ENCODE results near the gene PAIP2. TPM values are rescaled to one million over a fixed set of nuclear protein-coding genes. Genes with fewer than 3 reads are reported as not detected.
A peak's percentile ranks its signal among the peaks of the same experiment; 100 is the strongest.

Gene PAIP2
- total and polyA plus RNA-seq, 2 experiments from 2014 or later = 93.1 to 220 TPM

GRCh38 chr5:139389701-139390638, 48.3 kb downstream of the PAIP2 start, which contains the start of gene MZB1:
TSS of gene MZB1 (minus strand) at chr5:139389913. CDS start at chr5:139389856, 57 bp downstream.
- H3K27me3 ChIP-seq = peaks cover 11% of the 10 kb centered on the region
- TF ChIP-seq CTCF (IDR thresholded peaks at IDR 0.05; ENCODE audit: low read depth, low read length) = no peak
- no peaks in the 10 kb centered on the region for H3K9me3 ChIP-seq (ENCODE audit: low read depth)
- no peak for DNase-seq (ENCODE audit: low read depth in 1 of 2, low spot score in 1 of 2)
- no peak within 1 kb of the TSS for H3K27ac ChIP-seq
- peaks cover 12% of the 10 kb centered on the region for H3K4me1 ChIP-seq (ENCODE audit: low read depth)
- no peaks in the 10 kb centered on the region for H3K36me3 ChIP-seq
- no peak within 1 kb of the TSS for H3K4me3 ChIP-seq

- peaks cover 11% of the 10 kb centered on the region for H3K27me3 ChIP-seq
- H3K9me3 ChIP-seq (ENCODE audit: low read depth) = no peaks in the 10 kb centered on the region
- peaks cover 12% of the 10 kb centered on the region for H3K4me1 ChIP-seq (ENCODE audit: low read depth)
- H3K4me3 ChIP-seq = no peak overlapping the region
- no peak for TF ChIP-seq CTCF (IDR thresholded peaks at IDR 0.05; ENCODE audit: low read depth, low read length)
- no peaks in the 10 kb centered on the region for H3K36me3 ChIP-seq
- H3K27ac ChIP-seq = no peak overlapping the region
- DNase-seq (ENCODE audit: low read depth in 1 of 2, low spot score in 1 of 2) = no peak
These were observed 49.2 kb downstream of the PAIP2 start for GRCh38 chr5:139390639-139391569.

GRCh38 chr5:139391570-139392323, 50.1 kb downstream of the PAIP2 start:
- Histone ChIP-seq H3K36me3 (no peaks in the 10 kb centered on the region), H3K27me3 (peaks cover 11% of the 10 kb centered on the region), H3K9me3 (ENCODE audit: low read depth) (no peaks in the 10 kb centered on the region), H3K27ac (no peak overlapping the region), H3K4me1 (ENCODE audit: low read depth) (peaks cover 12% of the 10 kb centered on the region), H3K4me3 (no peak overlapping the region)
- TF ChIP-seq CTCF (IDR thresholded peaks at IDR 0.05; ENCODE audit: low read depth, low read length) = no peak
- no peak for DNase-seq (ENCODE audit: low read depth in 1 of 2, low spot score in 1 of 2)

- Histone ChIP-seq H3K9me3 (ENCODE audit: low read depth) (no peaks in the 10 kb centered on the region), H3K36me3 (no peaks in the 10 kb centered on the region), H3K27me3 (peaks cover 11% of the 10 kb centered on the region), H3K4me3 (peak overlapping the region; percentile 32), H3K27ac (no peak overlapping the region), H3K4me1 (ENCODE audit: low read depth) (peaks cover 12% of the 10 kb centered on the region)
- no peak for TF ChIP-seq CTCF (IDR thresholded peaks at IDR 0.05; ENCODE audit: low read depth, low read length)
- DNase-seq (ENCODE audit: low read depth in 1 of 2, low spot score in 1 of 2) = no peak
These were observed 50.6 kb downstream of the PAIP2 start for GRCh38 chr5:139392324-139392677.

All from cardiac muscle cell (in vitro differentiated cells and primary cell).